ENCODE measurements around the gene CHN2.

- no peak for TF ChIP-seq SP1 (IDR thresholded peaks at IDR 0.05)
- no peak for TF ChIP-seq ARNT (IDR thresholded peaks at IDR 0.05)
- no peak for TF ChIP-seq FOXM1 (IDR thresholded peaks at IDR 0.05; ENCODE audit: borderline replicate concordance)
- TF ChIP-seq ELF4 (IDR thresholded peaks at IDR 0.05), result no peak
- no peak for TF ChIP-seq NFRKB (IDR thresholded peaks at IDR 0.05)
- no peak for TF ChIP-seq CTBP1 (IDR thresholded peaks at IDR 0.05; ENCODE audit: borderline replicate concordance)
- TF ChIP-seq FOXK2 (IDR thresholded peaks at IDR 0.05), result no peak
- no peak for TF ChIP-seq SUZ12 (IDR thresholded peaks at IDR 0.05)
- no peak for TF ChIP-seq ZNF384 (IDR thresholded peaks at IDR 0.05)
Observed at GRCh38 chr7:29184599-29184998, 10.0 kb upstream of the CHN2 start.
